Stimulated activated memory B cell treated with anti-CD40 and anti-IgM and Interleukin-4, amounts not matched to agents 10 μg/mL and 1 μg/mL and 100 μg/mL, for 72 hours (primary cell): ENCODE data around the gene C1QL4.
"Not testable (repeated sequence)": the region's sequence is repeated elsewhere in the genome, so short reads cannot be mapped to it uniquely, and the experiment has no call there.

Experiments
- ATAC-seq: fragments of 150-1000 bp; cut with Tn5 transposase; 2 replicates; pipeline ENCODE4 v1.10.0; 2021
- H3K27ac Mint-ChIP-seq: one replicate; pipeline ENCODE4 v1.8.0; 2022; ENCODE audit warnings: mild to moderate bottlenecking, mixed read lengths
- H3K27me3 Mint-ChIP-seq: one replicate; pipeline ENCODE4 v1.8.0; 2022; ENCODE audit warnings: mixed read lengths
- H3K36me3 Mint-ChIP-seq: one replicate; pipeline ENCODE4 v1.8.0; 2022; ENCODE audit warnings: mixed read lengths
- H3K4me1 Mint-ChIP-seq: one replicate; pipeline ENCODE4 v1.8.0; 2022; ENCODE audit warnings: mixed read lengths
- H3K4me3 Mint-ChIP-seq: one replicate; pipeline ENCODE4 v1.8.0; 2022; ENCODE audit warnings: mild to moderate bottlenecking, moderate library complexity, mixed read lengths
- H3K9me3 Mint-ChIP-seq: one replicate; pipeline ENCODE4 v1.8.0; 2022; ENCODE audit warnings: mixed read lengths

The C1QL4 gene

DNA sequence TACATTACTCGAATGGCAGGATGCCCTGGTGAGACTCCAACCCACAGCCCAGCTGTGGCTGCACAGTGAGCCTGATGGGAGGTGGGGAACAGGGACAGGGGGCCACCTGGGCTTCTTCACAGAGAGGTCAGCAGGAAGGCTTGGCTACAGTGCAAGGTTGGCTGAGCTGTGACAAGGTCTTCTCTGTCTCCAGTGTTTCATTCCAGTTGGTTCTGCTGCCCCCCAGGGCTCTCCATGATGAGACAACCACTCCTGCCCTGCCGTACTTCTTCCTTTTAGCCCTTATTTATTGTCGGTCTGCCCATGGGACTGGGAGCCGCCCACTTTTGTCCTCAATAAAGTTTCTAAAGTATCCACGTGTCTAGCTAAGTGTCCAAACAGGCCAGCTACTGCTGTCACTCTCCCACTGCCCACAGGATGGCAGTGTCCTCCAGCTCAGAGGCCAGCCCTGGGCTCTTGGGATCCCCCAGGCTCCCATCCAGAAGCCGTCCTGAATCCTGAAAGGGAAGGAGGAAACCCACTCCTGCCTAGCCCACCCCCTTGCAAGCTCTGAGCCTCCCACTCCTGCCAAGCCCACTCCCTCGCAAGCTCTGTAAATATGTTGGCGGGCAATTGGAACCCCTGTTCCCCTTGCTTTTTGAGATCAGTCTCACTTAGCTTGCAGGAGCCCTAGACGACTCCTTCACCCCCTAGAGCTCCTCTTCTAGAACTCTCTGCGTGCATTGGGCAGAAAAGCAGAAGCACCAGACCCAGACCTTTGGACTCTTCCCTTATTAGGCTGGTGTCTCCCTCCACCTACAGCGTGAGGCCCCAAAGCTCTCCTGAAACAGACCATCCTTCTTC is 5.4 kb downstream of the C1QL4 start:
- Mint-ChIP-seq H3K27me3 (peaks cover 43% of the 10 kb centered on the region), H3K4me1 (peaks cover 26% of the 10 kb centered on the region), H3K36me3 (no peaks in the 10 kb centered on the region), H3K9me3 (peaks cover 3% of the 10 kb centered on the region), H3K4me3 (no peak overlapping the region), H3K27ac (no peak overlapping the region)
- ATAC-seq, result no peak

- no peak overlapping the region for H3K27ac Mint-ChIP-seq
- ATAC-seq, result no peak
- no peaks in the 10 kb centered on the region for H3K36me3 Mint-ChIP-seq
- H3K4me3 Mint-ChIP-seq, result no peak overlapping the region
- peaks cover 25% of the 10 kb centered on the region for H3K4me1 Mint-ChIP-seq
- H3K27me3 Mint-ChIP-seq, result peaks cover 41% of the 10 kb centered on the region
- H3K9me3 Mint-ChIP-seq, result peaks cover 3% of the 10 kb centered on the region
Observed at GRCh38 chr12:49330631-49331379, 6.2 kb downstream of the C1QL4 start.

DNA sequence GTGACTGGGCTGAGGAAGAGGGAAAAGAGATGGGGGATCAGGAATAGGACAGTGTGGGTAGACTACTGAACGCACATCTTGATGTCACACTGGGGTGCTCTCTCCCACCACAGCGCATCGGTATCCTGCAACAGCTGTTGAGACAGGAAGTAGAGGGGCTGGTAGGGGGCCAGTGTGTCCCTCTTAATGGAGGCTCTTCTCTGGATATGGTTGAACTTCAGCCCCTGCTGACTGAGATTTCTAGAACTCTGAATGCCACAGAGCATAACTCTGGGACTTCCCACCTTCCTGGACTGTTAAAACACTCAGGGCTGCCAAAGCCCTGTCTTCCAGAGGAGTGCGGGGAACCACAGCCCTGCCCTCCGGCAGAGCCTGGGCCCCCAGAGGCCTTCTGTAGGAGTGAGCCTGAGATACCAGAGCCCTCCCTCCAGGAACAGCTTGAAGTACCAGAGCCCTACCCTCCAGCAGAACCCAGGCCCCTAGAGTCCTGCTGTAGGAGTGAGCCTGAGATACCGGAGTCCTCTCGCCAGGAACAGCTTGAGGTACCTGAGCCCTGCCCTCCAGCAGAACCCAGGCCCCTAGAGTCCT is 6.9 kb downstream of the C1QL4 start:
- Mint-ChIP-seq H3K4me3 (no peak overlapping the region), H3K36me3 (no peaks in the 10 kb centered on the region), H3K4me1 (peaks cover 25% of the 10 kb centered on the region), H3K9me3 (peaks cover 3% of the 10 kb centered on the region), H3K27me3 (peaks cover 34% of the 10 kb centered on the region), H3K27ac (no peak overlapping the region)
- no peak for ATAC-seq

- H3K36me3 Mint-ChIP-seq, result no peaks in the 10 kb centered on the region
Observed at GRCh38 chr12:49328816-49329215, 8.2 kb downstream of the C1QL4 start.

GRCh38 chr12:49327887-49328286 is 9.1 kb downstream of the C1QL4 start:
- H3K4me3 Mint-ChIP-seq, result no peak overlapping the region
- no peaks in the 10 kb centered on the region for H3K9me3 Mint-ChIP-seq
- peaks cover 23% of the 10 kb centered on the region for H3K4me1 Mint-ChIP-seq
- no peak for ATAC-seq
- peaks cover 17% of the 10 kb centered on the region for H3K27me3 Mint-ChIP-seq
- H3K27ac Mint-ChIP-seq, result no peak overlapping the region
- no peaks in the 10 kb centered on the region for H3K36me3 Mint-ChIP-seq

More at GRCh38 chr12:49328816-49329215, 8.2 kb downstream of the C1QL4 start:
- Mint-ChIP-seq H3K4me3 (no peak overlapping the region), H3K27me3 (peaks cover 23% of the 10 kb centered on the region), H3K4me1 (peaks cover 18% of the 10 kb centered on the region), H3K9me3 (no peaks in the 10 kb centered on the region), H3K27ac (no peak overlapping the region)
- no peak for ATAC-seq

- no peaks in the 10 kb centered on the region for H3K36me3 Mint-ChIP-seq
- H3K9me3 Mint-ChIP-seq, result no peaks in the 10 kb centered on the region
- no peak overlapping the region for H3K4me3 Mint-ChIP-seq
- peaks cover 12% of the 10 kb centered on the region for H3K27me3 Mint-ChIP-seq
- peaks cover 20% of the 10 kb centered on the region for H3K4me1 Mint-ChIP-seq
- ATAC-seq, result no peak
- H3K27ac Mint-ChIP-seq, result no peak overlapping the region
Observed at GRCh38 chr12:49327368-49327767, 9.6 kb downstream of the C1QL4 start.

GRCh38 chr12:49325606-49326005 is 11.4 kb downstream of the C1QL4 start:
- H3K4me3 Mint-ChIP-seq, result no peak overlapping the region
- ATAC-seq, result no peak
- peaks cover 21% of the 10 kb centered on the region for H3K4me1 Mint-ChIP-seq
- no peaks in the 10 kb centered on the region for H3K9me3 Mint-ChIP-seq
- no peaks in the 10 kb centered on the region for H3K27me3 Mint-ChIP-seq
- H3K27ac Mint-ChIP-seq, result no peak overlapping the region
- no peaks in the 10 kb centered on the region for H3K36me3 Mint-ChIP-seq

- no peak for ATAC-seq
- Mint-ChIP-seq H3K27me3 (no peaks in the 10 kb centered on the region), H3K9me3 (no peaks in the 10 kb centered on the region), H3K27ac (peak overlapping the region; percentile 73), H3K4me1 (peaks cover 21% of the 10 kb centered on the region), H3K4me3 (peak overlapping the region; percentile 89), H3K36me3 (no peaks in the 10 kb centered on the region)
Observed at GRCh38 chr12:49323524-49324097, 13.4 kb downstream of the C1QL4 start.

DNA sequence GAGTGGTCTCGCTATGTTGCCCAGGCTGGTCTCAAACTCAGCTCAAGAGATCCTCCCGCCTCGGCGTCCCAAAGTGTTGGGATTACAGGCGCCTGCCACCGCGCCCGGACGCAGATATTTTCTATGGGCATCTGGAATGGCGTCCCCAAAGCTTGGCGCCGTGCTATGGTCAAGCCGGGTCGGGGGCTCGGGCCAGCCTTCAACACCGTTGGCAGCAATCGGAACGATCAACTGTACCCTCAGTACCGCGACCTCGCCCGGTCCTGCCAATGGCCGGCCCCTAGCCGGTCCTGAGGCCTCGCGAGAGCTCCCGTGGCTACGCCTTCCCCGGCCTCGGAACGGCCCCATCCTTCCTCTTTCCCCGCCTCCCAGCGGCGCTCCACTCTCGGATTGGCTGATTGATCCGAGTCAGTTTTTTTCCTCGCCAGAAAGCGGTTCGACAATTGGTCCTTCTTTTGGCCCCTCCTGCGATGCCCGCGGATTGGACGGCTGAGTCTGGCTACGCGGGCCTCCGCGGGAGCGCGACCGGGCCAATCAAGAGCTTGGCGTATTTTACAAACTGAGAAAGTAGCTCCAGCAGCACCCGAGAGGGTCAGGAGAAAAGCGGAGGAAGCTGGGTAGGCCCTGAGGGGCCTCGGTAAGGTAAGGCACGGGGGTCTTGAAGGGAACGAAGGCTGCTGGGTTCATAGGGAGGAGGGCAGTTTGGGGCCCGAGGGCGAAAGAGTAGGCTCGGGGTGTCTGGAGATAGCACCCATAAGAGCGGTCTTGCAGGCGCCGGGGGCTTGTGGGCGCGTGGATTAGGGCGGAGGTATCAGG is 14.1 kb downstream of the C1QL4 start, which contains the start of gene TROAP:
TSS of gene TROAP (plus strand) at position 548 of the 816 bp plus-strand sequence. CDS start 354 bp downstream, outside the sequence.
- Mint-ChIP-seq H3K4me3 (peak within 1 kb of the TSS; percentile 89), H3K9me3 (no peaks in the 10 kb centered on the region), H3K36me3 (no peaks in the 10 kb centered on the region), H3K4me1 (peaks cover 21% of the 10 kb centered on the region), H3K27me3 (no peaks in the 10 kb centered on the region), H3K27ac (peak within 1 kb of the TSS; percentile 73)
- peak; percentile 99 for ATAC-seq

- Mint-ChIP-seq H3K4me1 (peaks cover 21% of the 10 kb centered on the region), H3K9me3 (no peaks in the 10 kb centered on the region), H3K4me3 (peak overlapping the region; percentile 89), H3K27me3 (no peaks in the 10 kb centered on the region), H3K27ac (peak overlapping the region; percentile 73), H3K36me3 (no peaks in the 10 kb centered on the region)
- no peak for ATAC-seq
Observed at GRCh38 chr12:49322367-49322707, 14.7 kb downstream of the C1QL4 start.

DNA sequence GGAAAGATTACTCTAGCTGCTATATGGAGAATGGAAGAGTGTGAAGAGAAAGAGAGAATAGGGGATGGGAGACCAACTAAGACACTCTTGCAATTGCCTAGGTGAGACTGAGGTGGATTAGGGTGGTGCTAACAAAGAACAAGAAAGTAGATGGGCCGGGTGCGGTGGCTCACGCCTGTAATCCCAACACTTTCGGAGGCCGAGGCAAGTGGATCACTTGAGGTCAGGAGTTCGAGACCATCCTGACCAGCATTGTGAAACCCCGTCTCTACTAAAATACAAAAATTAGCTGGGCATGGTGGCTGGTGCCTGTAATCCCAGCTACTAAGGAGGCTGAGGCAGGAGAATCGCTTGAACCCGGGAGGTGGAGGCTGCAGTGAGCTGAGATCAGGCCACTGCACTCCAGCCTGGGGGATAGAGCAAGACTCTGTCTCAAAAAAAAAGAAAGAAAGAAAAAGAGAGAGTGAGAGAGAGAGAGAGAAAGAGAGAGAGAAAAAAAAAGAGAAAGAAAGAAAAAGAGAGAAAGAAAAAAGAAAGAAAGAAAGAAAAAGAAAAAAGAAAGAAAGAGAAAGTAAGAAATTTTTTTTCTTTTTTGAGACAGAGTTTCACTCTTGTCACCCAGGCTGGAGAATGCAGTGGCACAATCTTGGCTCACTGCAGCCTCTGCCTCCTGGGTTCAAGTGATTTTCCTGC is 16.4 kb downstream of the C1QL4 start:
- Mint-ChIP-seq H3K4me1 (peaks cover 21% of the 10 kb centered on the region), H3K4me3 (peak overlapping the region; percentile 22)
- H3K9me3 Mint-ChIP-seq, H3K27me3 Mint-ChIP-seq, ATAC-seq, H3K36me3 Mint-ChIP-seq, H3K27ac Mint-ChIP-seq: not testable (repeated sequence)

DNA sequence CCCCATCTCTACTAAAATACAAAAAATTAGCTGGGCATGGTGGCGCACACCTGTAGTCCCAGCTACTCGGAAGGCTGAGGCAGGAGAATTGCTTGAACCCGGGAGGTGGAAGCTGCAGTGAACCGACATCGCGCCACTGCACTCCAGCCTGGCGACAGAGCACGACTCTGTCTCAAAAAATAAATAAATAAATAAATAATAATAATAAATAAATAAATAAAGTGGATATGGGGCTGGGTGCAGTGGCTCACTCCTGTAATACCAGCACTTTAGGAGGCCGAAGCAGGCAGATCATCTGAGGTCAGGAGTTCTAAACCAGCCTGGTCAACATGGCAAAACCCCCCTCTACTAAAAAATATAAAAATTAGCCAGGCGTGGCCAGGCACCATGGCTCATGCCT is 19.9 kb downstream of the C1QL4 start:
- H3K36me3 Mint-ChIP-seq, ATAC-seq, H3K27ac Mint-ChIP-seq, H3K9me3 Mint-ChIP-seq, H3K4me3 Mint-ChIP-seq, H3K27me3 Mint-ChIP-seq, H3K4me1 Mint-ChIP-seq: not testable (repeated sequence)

DNA sequence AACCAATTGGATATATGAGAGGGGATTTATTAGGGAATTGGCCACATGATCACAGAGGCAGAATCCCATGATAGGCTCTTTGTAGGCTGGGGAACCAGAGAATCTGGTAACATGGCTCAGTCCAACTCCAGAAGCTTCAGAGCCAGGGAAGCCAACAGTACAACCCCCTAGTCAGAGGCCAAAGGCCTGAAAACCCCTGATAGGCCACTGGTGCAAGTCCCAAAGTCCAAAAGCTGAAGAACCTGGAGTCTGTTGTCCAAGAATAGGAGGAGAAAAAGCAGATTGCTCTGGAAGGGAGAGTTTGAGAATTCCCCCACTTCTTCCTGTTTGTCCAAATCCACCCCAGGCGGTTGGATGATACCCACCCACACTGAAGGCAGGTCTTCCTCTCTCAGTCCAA is 22.2 kb downstream of the C1QL4 start:
- peaks cover 16% of the 10 kb centered on the region for H3K27me3 Mint-ChIP-seq
- ATAC-seq, result no peak
- H3K4me1 Mint-ChIP-seq, result no peaks in the 10 kb centered on the region
- H3K36me3 Mint-ChIP-seq, result no peaks in the 10 kb centered on the region
- H3K4me3 Mint-ChIP-seq, result no peak overlapping the region
- H3K9me3 Mint-ChIP-seq, result no peaks in the 10 kb centered on the region
- no peak overlapping the region for H3K27ac Mint-ChIP-seq

DNA sequence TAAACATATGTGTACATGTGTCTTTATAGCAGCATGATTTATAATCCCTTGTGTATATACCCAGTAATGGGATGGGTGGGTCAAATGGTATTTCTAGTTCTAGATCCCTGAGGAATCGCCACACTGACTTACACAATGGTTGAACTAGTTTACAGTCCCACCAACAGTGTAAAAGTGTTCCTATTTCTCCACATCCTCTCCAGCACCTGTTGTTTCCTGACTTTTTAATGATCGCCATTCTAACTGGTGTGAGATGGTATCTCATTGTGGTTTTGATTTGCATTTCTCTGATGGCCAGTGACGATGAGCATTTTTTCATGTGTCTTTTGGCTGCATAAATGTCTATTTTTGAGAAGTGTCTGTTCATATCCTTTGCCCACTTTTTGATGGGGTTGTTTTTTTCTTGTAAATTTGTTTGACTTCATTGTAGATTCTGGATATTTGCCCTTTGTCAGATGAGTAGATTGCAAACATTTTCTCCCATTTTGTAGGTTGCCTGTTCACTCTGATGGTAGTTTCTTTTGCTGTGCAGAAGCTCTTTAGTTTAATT is 26.5 kb downstream of the C1QL4 start:
- not testable (repeated sequence) for H3K36me3 Mint-ChIP-seq, ATAC-seq, H3K4me3 Mint-ChIP-seq, H3K9me3 Mint-ChIP-seq, H3K4me1 Mint-ChIP-seq, H3K27ac Mint-ChIP-seq
- H3K27me3 Mint-ChIP-seq, result peaks cover 52% of the 10 kb centered on the region
